Bronchial epithelial cell (primary cell): ENCODE results near the gene DTWD2. TPM values are rescaled to one million over a fixed set of nuclear protein-coding genes. Genes with fewer than 3 reads are reported as not detected.
"Not testable (repeated sequence)": the region's sequence is repeated elsewhere in the genome, so short reads cannot be mapped to it uniquely, and the experiment has no call there.

Source experiments
- DNase-seq: peaks from one replicate; pipeline ENCODE4 v3.0.0-alpha.2; 2010; ENCODE audit warnings: low read depth
- FAIRE-seq: peaks from 2 replicates; lab custom pipeline; 2011; peaks lifted over from hg19 to GRCh38; lab: Jason Lieb, UNC
- H3K27me3 ChIP-seq: 2 replicates; pipeline ENCODE4 v1.5.1; 2011; ENCODE audit warnings: low read length; ENCODE audit not compliant: control insufficient read depth, insufficient read depth
- H3K36me3 ChIP-seq: 2 replicates; pipeline ENCODE4 v1.5.1; 2011; ENCODE audit warnings: low read length; ENCODE audit not compliant: control insufficient read depth, insufficient read depth
- H3K4me3 ChIP-seq: 2 replicates; pipeline ENCODE4 v1.5.1; 2011; ENCODE audit warnings: mild to moderate bottlenecking, low read depth, low read length, control low read depth
- CTCF ChIP-seq: IDR thresholded peaks from 2 replicates; pipeline ENCODE4 v1.5.1; 2011; ENCODE audit warnings: mild to moderate bottlenecking, moderate library complexity, low read length, control low read depth, inconsistent platforms; ENCODE audit not compliant: insufficient read depth, severe bottlenecking
- total RNA-seq: library from RNA; depleted of rRNA; stranded (reverse); fragments of >200 nt; gene quantifications from 2 replicates; pipeline ENCODE4 v1.2.1, GENCODE V29; 2014

DTWD2 gene
- total RNA-seq, 1 donor from 2014 or later: 4.2 TPM

GRCh38 chr5:118994595-118994994, 6.2 kb upstream of the DTWD2 start:
- DNase-seq (no peak), FAIRE-seq (no peak)
- no peak for TF ChIP-seq CTCF
- Histone ChIP-seq H3K4me3 (no peak overlapping the region), H3K36me3 (no peaks in the 10 kb centered on the region), H3K27me3 (no peaks in the 10 kb centered on the region)

GRCh38 chr5:118993118-118993517, 4.8 kb upstream of the DTWD2 start:
- not testable (repeated sequence) for H3K4me3 ChIP-seq, FAIRE-seq, DNase-seq, H3K36me3 ChIP-seq, H3K27me3 ChIP-seq

GRCh38 chr5:118992055-118992454, 3.7 kb upstream of the DTWD2 start:
- not testable (repeated sequence) for FAIRE-seq, H3K36me3 ChIP-seq, DNase-seq, H3K27me3 ChIP-seq, H3K4me3 ChIP-seq

- FAIRE-seq (no peak), DNase-seq (no peak)
- no peak for TF ChIP-seq CTCF
- no peaks in the 10 kb centered on the region for H3K27me3 ChIP-seq
- H3K4me3 ChIP-seq: no peak overlapping the region
- no peaks in the 10 kb centered on the region for H3K36me3 ChIP-seq
Measured at GRCh38 chr5:118990582-118990981, 2.2 kb upstream of the DTWD2 start.

GRCh38 chr5:118989816-118990215, 1.5 kb upstream of the DTWD2 start:
- Histone ChIP-seq H3K36me3 (no peaks in the 10 kb centered on the region), H3K27me3 (no peaks in the 10 kb centered on the region), H3K4me3 (no peak overlapping the region)
- TF ChIP-seq CTCF: no peak
- no peak for DNase-seq
- no peak for FAIRE-seq

GRCh38 chr5:118988866-118989180, 476 bp upstream of the DTWD2 start:
- DNase-seq (no peak), FAIRE-seq (no peak)
- Histone ChIP-seq H3K36me3 (no peaks in the 10 kb centered on the region), H3K27me3 (no peaks in the 10 kb centered on the region), H3K4me3 (peak overlapping the region; percentile 75)
- no peak for TF ChIP-seq CTCF

GRCh38 chr5:118984602-118985001, 3.7 kb downstream of the DTWD2 start:
- FAIRE-seq (no peak), DNase-seq (peak; percentile 18)
- no peak for TF ChIP-seq CTCF
- Histone ChIP-seq H3K27me3 (no peaks in the 10 kb centered on the region), H3K4me3 (no peak overlapping the region), H3K36me3 (no peaks in the 10 kb centered on the region)
